Peyer's patch (tissue), 4 donors: ENCODE measurements around the gene ATP11A. TPM values are rescaled to one million over a fixed set of nuclear protein-coding genes. Genes with fewer than 3 reads are reported as not detected.

Source experiments
- DNase-seq, 3 donors: peaks; one replicate each; pipeline ENCODE4 v3.0.0-alpha.2; 2017 to 2019
- H3K27ac ChIP-seq, 4 donors: fragments of 200-600 bp; sonication (generic); one replicate each; pipeline ENCODE4 v1.5.1; 2016 to 2019
- H3K27me3 ChIP-seq, 2 donors: fragments of 200-600 bp; sonication (generic); one replicate each; pipeline ENCODE4 v1.5.1; 2019
- H3K36me3 ChIP-seq, 3 donors: fragments of 200-600 bp; sonication (generic); one replicate each; pipeline ENCODE4 v1.5.1; 2016 to 2019
- H3K4me1 ChIP-seq, 4 donors: fragments of 200-600 bp; sonication (generic); one replicate each; pipeline ENCODE4 v1.5.1; 2016 to 2019
- H3K4me3 ChIP-seq, 4 donors: fragments of 200-600 bp; sonication (generic); 1 replicate in 3 of 4; 2 replicates in 1 of 4; pipeline ENCODE4 v1.5.1; 2016 to 2019; ENCODE audit warnings: mild to moderate bottlenecking in 1 of 4
- H3K9me3 ChIP-seq, 4 donors: fragments of 200-600 bp; sonication (generic); one replicate each; pipeline ENCODE4 v1.5.1; 2016 to 2019; ENCODE audit warnings: mild to moderate bottlenecking in 1 of 4
- POLR2A ChIP-seq, 2 donors: fragments of 450-650 bp; IDR thresholded peaks; one replicate each; pipeline ENCODE4 v1.5.1; 2017; ENCODE audit warnings: antibody characterized with exemption in 2 of 2, mild to moderate bottlenecking in 2 of 2, moderate library complexity in 2 of 2
- total RNA-seq, 4 donors: library from RNA; depleted of rRNA; stranded (reverse); fragments of >200 nt; gene quantifications; one replicate each; pipeline ENCODE4 v1.1.0, GENCODE V29; 2016
- TF ChIP-seq, protein P1 (sequence below), 6 experiments: fragments of 450-650 bp in 4 of 6; fragments of 200-600 bp in 2 of 6; sonication (generic) in 1 of 6; IDR thresholded peaks; one replicate each; pipeline ENCODE4 v1.5.1; 2017 to 2019; ENCODE audit warnings: antibody characterized with exemption in 6 of 6, mild to moderate bottlenecking in 3 of 6, moderate library complexity in 1 of 6

ATP11A gene
- total RNA-seq, 4 donors from 2014 or later, result 33.1 to 64.2 (median 53.7) TPM

DNA sequence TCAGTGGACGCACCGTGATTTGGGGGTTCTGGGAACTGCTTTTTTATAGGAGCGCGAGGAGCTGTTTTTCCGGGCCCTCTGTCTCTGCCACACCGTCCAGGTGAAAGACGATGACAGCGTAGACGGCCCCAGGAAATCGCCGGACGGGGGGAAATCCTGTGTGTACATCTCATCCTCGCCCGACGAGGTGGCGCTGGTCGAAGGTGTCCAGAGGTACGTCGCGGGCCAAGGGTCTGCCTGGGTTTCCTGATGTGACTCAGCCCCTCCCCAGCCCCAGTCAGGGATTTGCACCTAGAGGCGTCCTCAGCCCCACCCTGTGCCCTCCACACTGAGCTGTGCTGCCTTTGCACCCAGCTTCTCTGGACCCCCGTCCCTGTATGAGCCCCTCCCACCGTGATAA, 143.0 kb downstream of the ATP11A start:
- H3K4me1 ChIP-seq, result no peaks in the 10 kb centered on the region
- TF ChIP-seq, protein P1, sequence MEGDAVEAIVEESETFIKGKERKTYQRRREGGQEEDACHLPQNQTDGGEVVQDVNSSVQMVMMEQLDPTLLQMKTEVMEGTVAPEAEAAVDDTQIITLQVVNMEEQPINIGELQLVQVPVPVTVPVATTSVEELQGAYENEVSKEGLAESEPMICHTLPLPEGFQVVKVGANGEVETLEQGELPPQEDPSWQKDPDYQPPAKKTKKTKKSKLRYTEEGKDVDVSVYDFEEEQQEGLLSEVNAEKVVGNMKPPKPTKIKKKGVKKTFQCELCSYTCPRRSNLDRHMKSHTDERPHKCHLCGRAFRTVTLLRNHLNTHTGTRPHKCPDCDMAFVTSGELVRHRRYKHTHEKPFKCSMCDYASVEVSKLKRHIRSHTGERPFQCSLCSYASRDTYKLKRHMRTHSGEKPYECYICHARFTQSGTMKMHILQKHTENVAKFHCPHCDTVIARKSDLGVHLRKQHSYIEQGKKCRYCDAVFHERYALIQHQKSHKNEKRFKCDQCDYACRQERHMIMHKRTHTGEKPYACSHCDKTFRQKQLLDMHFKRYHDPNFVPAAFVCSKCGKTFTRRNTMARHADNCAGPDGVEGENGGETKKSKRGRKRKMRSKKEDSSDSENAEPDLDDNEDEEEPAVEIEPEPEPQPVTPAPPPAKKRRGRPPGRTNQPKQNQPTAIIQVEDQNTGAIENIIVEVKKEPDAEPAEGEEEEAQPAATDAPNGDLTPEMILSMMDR (IDR thresholded peaks at IDR 0.05), result no peak
- no peak for TF ChIP-seq POLR2A (IDR thresholded peaks at IDR 0.05)
- no peaks in the 10 kb centered on the region for H3K9me3 ChIP-seq
- no peak overlapping the region for H3K4me3 ChIP-seq
- peak in 2 of 3 donors; percentile 29 to 44 for DNase-seq
- no peak overlapping the region for H3K27ac ChIP-seq
- H3K36me3 ChIP-seq, result peaks cover 0 to 59% (median 0%) of the 10 kb centered on the region in 3 donors
- no peaks in the 10 kb centered on the region for H3K27me3 ChIP-seq

DNA sequence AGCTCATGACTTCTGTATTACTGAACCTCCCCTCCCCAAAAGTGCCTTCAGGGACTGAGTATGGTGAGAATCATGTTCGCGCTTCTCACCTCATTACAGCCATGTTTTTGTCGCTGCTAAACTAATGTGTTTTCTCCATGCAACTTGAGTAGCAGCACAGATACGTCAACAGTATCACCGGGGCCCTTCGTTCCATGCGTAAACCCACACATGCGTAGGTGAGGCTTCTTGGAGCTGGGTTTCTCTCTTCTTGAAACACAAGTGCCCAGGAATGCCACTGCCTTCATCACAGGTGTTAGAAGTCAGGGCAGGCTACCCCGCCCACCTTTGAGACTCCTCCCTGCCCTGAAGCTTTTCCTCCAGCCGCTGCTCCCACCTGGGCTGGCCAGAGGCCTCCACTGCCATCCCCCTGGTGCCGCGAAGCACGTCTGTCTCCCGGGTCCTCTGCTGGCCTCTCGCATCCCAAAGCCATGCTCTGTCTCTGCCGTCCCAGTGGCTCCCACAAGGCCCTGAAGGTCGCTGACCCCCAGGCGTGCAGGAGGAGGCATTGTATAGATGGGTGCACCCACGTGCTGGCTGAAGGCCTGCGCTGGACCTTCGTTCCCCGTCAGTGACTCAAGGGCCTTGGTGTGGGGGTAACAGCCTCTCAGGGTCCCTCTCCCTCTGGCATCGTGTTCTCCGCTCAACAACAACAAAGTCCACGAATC, 143.9 kb downstream of the ATP11A start:
- Histone ChIP-seq H3K4me3 (no peak overlapping the region), H3K4me1 (no peaks in the 10 kb centered on the region), H3K9me3 (no peaks in the 10 kb centered on the region), H3K36me3 (peaks cover 0 to 65% (median 0%) of the 10 kb centered on the region in 3 donors), H3K27ac (no peak overlapping the region), H3K27me3 (no peaks in the 10 kb centered on the region)
- TF ChIP-seq POLR2A (IDR thresholded peaks at IDR 0.05), result no peak
- TF ChIP-seq, protein P1 (IDR thresholded peaks at IDR 0.05), result no peak
- peak in 2 of 3 donors; percentile 30 to 36 for DNase-seq

DNA sequence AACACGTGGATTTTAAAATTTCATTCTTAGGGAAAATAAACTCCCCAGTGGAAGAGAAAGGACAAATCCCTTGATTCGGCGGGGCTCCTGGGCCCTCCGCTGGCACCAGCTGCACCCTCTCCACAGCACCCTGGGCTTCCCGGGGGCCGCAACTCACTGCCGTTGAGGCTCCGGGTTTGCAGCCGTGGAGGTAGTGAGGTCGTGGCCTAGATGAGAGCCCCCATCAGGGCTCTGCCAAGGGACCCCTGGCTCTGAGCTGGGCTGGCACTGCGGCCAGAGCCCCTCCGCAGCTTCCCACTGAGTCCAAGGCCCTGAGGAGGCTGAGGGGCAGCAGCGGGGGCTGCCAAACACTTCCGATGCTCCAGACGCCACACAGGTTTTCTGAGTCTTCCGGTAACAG, 145.5 kb downstream of the ATP11A start:
- peak in 2 of 3 donors; percentile 29 to 34 for DNase-seq
- Histone ChIP-seq H3K4me3 (no peak overlapping the region), H3K27me3 (no peaks in the 10 kb centered on the region), H3K36me3 (peaks cover 0 to 64% (median 0%) of the 10 kb centered on the region in 3 donors), H3K4me1 (no peaks in the 10 kb centered on the region), H3K27ac (no peak overlapping the region), H3K9me3 (no peaks in the 10 kb centered on the region)
- no peak for TF ChIP-seq POLR2A (IDR thresholded peaks at IDR 0.05)
- TF ChIP-seq, protein P1 (IDR thresholded peaks at IDR 0.05), result no peak

DNA sequence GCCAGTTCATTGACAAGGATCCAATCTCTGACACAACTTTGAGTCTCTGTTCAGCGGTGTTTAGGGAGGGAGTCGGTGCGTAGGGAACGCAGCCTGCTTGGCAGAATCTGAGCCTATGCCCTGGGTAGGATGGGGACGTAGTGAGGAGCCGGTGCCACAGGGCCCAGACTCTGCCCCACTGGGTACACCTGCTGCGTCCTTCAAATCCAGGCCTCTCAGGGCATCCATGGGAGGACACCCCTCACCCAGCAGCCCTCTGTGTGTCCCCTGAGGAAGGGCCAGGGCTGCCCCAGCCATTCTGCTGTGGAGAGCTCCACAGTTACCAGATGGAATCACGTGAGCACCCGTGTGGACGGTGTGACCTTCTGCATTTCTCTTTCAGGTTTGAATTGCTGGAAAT, 146.0 kb downstream of the ATP11A start:
- Histone ChIP-seq H3K9me3 (no peaks in the 10 kb centered on the region), H3K36me3 (peaks cover 0 to 66% (median 0%) of the 10 kb centered on the region in 3 donors), H3K27ac (no peak overlapping the region), H3K4me3 (no peak overlapping the region), H3K27me3 (no peaks in the 10 kb centered on the region), H3K4me1 (no peaks in the 10 kb centered on the region)
- no peak for TF ChIP-seq POLR2A (IDR thresholded peaks at IDR 0.05)
- TF ChIP-seq, protein P1 (IDR thresholded peaks at IDR 0.05), result no peak
- peak in 1 of 3 donors; percentile 23 for DNase-seq

DNA sequence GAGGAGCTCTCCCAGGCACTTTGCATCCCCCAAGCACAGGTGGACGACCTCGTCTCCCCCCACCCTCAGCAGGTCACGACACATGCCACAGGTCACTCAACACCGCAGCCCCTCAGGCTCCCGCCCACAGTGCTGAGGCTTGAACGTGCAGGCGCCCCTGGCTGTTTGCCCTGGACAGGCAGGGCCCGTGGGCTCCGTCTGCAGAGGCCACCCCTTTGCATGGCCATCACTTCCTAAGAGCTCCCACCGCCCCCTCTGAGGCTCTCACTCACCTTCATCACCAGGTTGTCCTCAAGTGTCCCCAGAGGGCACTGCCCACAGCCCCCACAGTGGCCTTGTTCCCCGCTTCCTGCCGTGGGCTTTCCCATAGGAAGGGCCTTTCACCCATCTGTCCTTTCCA, 147.1 kb downstream of the ATP11A start:
- Histone ChIP-seq H3K4me3 (no peak overlapping the region), H3K36me3 (peaks cover 0 to 59% (median 0%) of the 10 kb centered on the region in 3 donors), H3K27ac (no peak overlapping the region), H3K27me3 (no peaks in the 10 kb centered on the region), H3K9me3 (no peaks in the 10 kb centered on the region), H3K4me1 (no peaks in the 10 kb centered on the region)
- no peak for TF ChIP-seq POLR2A (IDR thresholded peaks at IDR 0.05)
- TF ChIP-seq, protein P1 (IDR thresholded peaks at IDR 0.05), result no peak
- peak in 2 of 3 donors; percentile 22 to 38 for DNase-seq
